Effector memory CD8-positive, alpha-beta T cell (primary cell): ENCODE results near the gene ITGB2.

Experiments
- ATAC-seq: fragments of 150-1000 bp; cut with Tn5 transposase; replicated peaks from 2 replicates; pipeline ENCODE4 v1.10.0; 2021; ENCODE audit warnings: mild to moderate bottlenecking, moderate library complexity
- DNase-seq, 3 experiments: peaks; one replicate each; pipeline ENCODE4 v3.0.0; 2021
- H3K27ac Mint-ChIP-seq, 2 donors: one replicate each; pipeline ENCODE4 v1.8.0; 2022; ENCODE audit warnings: mild to moderate bottlenecking in 2 of 2, mixed read lengths in 2 of 2, moderate library complexity in 2 of 2
- H3K27me3 Mint-ChIP-seq, 2 donors: one replicate each; pipeline ENCODE4 v1.8.0; 2022; ENCODE audit warnings: mixed read lengths in 2 of 2
- H3K36me3 Mint-ChIP-seq: one replicate; pipeline ENCODE4 v1.8.0; 2022; ENCODE audit warnings: mild to moderate bottlenecking, moderate library complexity, mixed read lengths; ENCODE audit not compliant: insufficient read depth
- H3K4me1 Mint-ChIP-seq, 2 donors: one replicate each; pipeline ENCODE4 v1.8.0; 2022; ENCODE audit warnings: low read depth in 2 of 2, mixed read lengths in 2 of 2
- H3K4me3 Mint-ChIP-seq, 2 donors: one replicate each; pipeline ENCODE4 v1.8.0; 2022; ENCODE audit warnings: mild to moderate bottlenecking in 2 of 2, mixed read lengths in 2 of 2, moderate library complexity in 2 of 2
- H3K9me3 Mint-ChIP-seq, 2 donors: one replicate each; pipeline ENCODE4 v1.8.0; 2022; ENCODE audit warnings: mixed read lengths in 2 of 2

The ITGB2 gene

DNA sequence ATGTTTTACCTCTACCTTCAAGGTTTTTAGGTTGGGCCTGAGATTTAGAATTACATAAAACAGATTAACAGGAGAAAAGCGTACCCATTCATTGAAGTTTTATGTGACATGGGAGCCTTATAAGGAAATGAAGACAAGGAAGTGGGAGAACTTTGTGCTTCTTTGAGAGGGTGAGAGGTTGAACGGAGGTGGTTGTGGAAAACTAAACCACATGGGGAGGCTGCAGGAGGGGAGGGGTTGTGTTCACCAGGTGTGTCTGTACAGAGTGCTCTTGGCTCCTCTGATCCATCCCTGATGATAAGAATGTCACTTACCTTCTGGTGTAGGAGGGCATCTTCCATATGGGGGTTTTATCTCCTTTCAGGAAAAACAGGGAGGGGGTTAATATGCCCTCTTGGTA, 21.9 kb upstream of the ITGB2 start:
- H3K4me1 Mint-ChIP-seq = peaks cover 42 to 44% of the 10 kb centered on the region in 2 donors
- no peak for DNase-seq
- ATAC-seq = no peak
- no peaks in the 10 kb centered on the region for H3K27me3 Mint-ChIP-seq
- no peaks in the 10 kb centered on the region for H3K9me3 Mint-ChIP-seq
- H3K36me3 Mint-ChIP-seq = peaks cover 10% of the 10 kb centered on the region
- H3K27ac Mint-ChIP-seq = peak overlapping the region in 1 of 2 donors; percentile 60
- H3K4me3 Mint-ChIP-seq = peak overlapping the region; percentile 36 to 49

- ATAC-seq = no peak
- peak overlapping the region in 1 of 2 donors; percentile 80 for H3K27ac Mint-ChIP-seq
- H3K9me3 Mint-ChIP-seq = no peaks in the 10 kb centered on the region
- H3K27me3 Mint-ChIP-seq = no peaks in the 10 kb centered on the region
- H3K36me3 Mint-ChIP-seq = peaks cover 10% of the 10 kb centered on the region
- DNase-seq = no peak
- H3K4me1 Mint-ChIP-seq = peaks cover 40 to 44% of the 10 kb centered on the region in 2 donors
- H3K4me3 Mint-ChIP-seq = peak overlapping the region; percentile 78 to 89
Measured at GRCh38 chr21:44941567-44941966, 20.9 kb upstream of the ITGB2 start.

GRCh38 chr21:44940116-44940631, 19.5 kb upstream of the ITGB2 start:
- Mint-ChIP-seq H3K4me1 (peaks cover 37 to 40% of the 10 kb centered on the region in 2 donors), H3K4me3 (peak overlapping the region; percentile 78 to 89), H3K9me3 (no peaks in the 10 kb centered on the region), H3K36me3 (peaks cover 3% of the 10 kb centered on the region), H3K27ac (peak overlapping the region; percentile 44 to 80), H3K27me3 (no peaks in the 10 kb centered on the region)
- DNase-seq = peak in 1 of 3 experiments; percentile 29
- peak; percentile 61 for ATAC-seq

GRCh38 chr21:44939532-44940115, 18.9 kb upstream of the ITGB2 start, which contains the start of gene SLX9:
TSS of gene SLX9 (plus strand) at chr21:44940029. CDS start at chr21:44940058, 29 bp downstream.
- H3K4me3 Mint-ChIP-seq = peak within 1 kb of the TSS; percentile 78 to 89
- no peaks in the 10 kb centered on the region for H3K9me3 Mint-ChIP-seq
- peaks cover 33 to 37% of the 10 kb centered on the region in 2 donors for H3K4me1 Mint-ChIP-seq
- peak within 1 kb of the TSS; percentile 44 to 80 for H3K27ac Mint-ChIP-seq
- ATAC-seq (peak; percentile 92), DNase-seq (peak; percentile 55 to 76 (median 64))
- peaks cover 1% of the 10 kb centered on the region for H3K36me3 Mint-ChIP-seq
- no peaks in the 10 kb centered on the region for H3K27me3 Mint-ChIP-seq

DNA sequence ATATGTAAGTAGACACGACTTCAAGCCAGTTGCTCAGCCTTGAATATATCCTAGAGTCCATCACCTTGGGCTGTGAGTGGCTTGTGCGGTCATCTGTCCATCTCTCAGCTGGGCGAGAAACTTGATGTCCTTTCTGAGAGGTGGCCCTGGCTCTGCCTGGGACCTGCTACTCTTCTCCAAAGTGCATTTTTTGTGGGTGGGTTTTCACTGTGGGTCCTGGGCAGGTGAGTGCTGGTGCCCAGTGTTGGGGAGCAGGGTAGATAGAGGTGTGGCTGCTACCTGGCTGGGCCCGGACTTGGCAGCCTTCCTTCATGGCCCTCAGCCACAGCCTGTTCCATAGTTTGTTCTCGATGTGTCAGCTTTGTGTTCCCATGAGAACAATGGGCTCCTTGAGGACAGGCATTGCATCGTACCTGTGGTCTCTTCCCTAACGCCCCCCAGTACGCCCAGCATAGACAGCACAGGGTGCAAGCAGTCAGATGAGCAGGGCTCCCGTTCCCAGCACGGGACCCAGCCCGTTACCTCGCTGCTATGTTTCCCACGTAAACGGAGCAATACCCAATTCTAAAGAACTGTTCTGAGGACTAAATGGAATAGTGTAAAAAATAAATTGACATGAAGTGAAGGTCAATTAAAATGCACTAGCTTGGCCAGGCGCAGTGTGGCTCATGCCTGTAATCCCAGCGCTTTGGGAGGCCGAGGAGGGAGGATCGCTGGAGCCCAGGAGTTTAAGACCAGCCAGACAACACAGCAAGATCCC, 18.3 kb upstream of the ITGB2 start:
- H3K4me1 Mint-ChIP-seq = peaks cover 32 to 34% of the 10 kb centered on the region in 2 donors
- H3K27ac Mint-ChIP-seq = peak overlapping the region; percentile 44 to 65
- H3K27me3 Mint-ChIP-seq = no peaks in the 10 kb centered on the region
- H3K9me3 Mint-ChIP-seq = no peaks in the 10 kb centered on the region
- ATAC-seq (no peak), DNase-seq (no peak)
- H3K36me3 Mint-ChIP-seq = no peaks in the 10 kb centered on the region
- peak overlapping the region; percentile 78 to 89 for H3K4me3 Mint-ChIP-seq

DNA sequence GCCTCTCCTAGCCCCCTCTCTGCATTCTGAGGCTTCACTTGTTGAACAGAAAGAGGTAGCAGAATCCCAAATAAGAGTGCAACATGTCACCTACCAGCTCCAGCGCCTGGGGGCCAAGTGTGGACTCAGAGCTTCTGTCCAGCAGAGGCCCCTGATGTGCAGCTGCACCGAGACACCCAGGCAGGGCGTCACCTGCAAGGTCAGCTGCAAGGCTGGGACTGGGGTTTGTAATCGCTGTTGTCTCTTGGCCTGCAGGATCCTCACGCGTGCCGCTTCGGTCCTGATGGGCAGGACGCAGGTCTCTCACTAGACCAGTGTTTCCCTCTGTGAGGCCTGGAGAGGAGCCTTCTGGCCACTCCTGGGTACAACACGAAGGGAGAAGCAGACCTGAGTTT, 14.8 kb upstream of the ITGB2 start:
- H3K4me1 Mint-ChIP-seq = peaks cover 16 to 19% of the 10 kb centered on the region in 2 donors
- no peaks in the 10 kb centered on the region for H3K36me3 Mint-ChIP-seq
- ATAC-seq (no peak), DNase-seq (no peak)
- H3K9me3 Mint-ChIP-seq = no peaks in the 10 kb centered on the region
- H3K27me3 Mint-ChIP-seq = no peaks in the 10 kb centered on the region
- no peak overlapping the region for H3K4me3 Mint-ChIP-seq
- H3K27ac Mint-ChIP-seq = no peak overlapping the region

DNA sequence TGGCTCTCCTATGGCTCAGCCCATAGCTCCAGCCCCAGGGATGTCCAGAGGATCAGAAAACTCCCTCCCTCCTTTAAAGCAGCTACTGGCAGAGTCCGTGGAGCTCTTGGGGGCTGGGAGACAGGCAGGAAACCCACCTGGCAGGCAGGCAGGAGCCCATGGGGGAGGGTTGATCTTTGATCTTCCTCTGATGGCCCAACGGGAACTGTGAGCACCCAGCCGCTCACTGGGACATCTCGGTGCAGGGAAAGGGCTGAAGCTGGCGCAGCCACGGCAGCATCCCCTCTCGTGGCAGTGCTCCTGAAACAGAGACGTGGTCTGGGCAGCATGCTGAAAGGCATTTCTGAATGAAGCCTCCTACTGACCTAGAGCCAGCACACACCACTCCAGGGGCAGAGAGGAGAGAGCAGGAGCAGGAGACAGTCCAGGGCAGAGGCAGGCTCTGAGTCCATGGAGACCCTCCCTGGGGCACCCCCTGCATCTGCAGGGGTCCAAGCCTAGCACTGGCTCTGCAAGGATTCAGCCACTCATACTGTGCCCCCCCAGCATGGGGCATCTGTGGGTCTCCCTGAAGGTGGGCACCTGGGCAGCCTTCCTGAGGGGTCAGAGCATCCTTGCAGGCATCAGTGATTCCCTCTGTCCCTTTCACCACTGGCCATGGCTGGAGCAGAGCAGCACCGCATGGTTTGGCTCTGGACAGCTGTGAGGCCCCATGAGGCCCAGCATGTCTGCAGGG, 14.3 kb upstream of the ITGB2 start:
- Mint-ChIP-seq H3K9me3 (no peaks in the 10 kb centered on the region), H3K27ac (no peak overlapping the region), H3K4me3 (no peak overlapping the region), H3K36me3 (no peaks in the 10 kb centered on the region), H3K4me1 (peaks cover 19 to 21% of the 10 kb centered on the region in 2 donors), H3K27me3 (no peaks in the 10 kb centered on the region)
- DNase-seq (no peak), ATAC-seq (no peak)

- Mint-ChIP-seq H3K36me3 (peaks cover 6% of the 10 kb centered on the region), H3K27ac (no peak overlapping the region), H3K4me1 (peaks cover 25 to 28% of the 10 kb centered on the region in 2 donors), H3K4me3 (no peak overlapping the region), H3K9me3 (no peaks in the 10 kb centered on the region), H3K27me3 (no peaks in the 10 kb centered on the region)
- no peak for ATAC-seq
- no peak for DNase-seq
Measured at GRCh38 chr21:44934276-44934675, 13.6 kb upstream of the ITGB2 start.

DNA sequence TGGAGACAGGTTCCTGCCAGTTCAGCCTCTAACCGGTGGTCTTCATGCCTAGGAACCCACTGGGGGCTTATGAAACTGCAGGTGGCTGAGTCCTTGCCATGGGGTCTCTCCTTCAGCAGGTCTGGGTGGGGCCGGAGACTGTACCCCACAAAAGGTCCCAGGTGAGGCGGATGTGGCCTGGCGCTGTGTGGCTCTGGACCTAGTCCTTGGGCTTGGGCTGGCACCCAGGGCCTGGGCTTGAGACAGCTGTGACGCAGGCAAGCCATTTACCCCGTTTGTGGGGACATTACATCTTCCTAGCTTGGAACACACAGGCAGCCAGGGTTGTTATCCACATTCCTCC, 13.2 kb upstream of the ITGB2 start:
- no peak overlapping the region for H3K4me3 Mint-ChIP-seq

DNA sequence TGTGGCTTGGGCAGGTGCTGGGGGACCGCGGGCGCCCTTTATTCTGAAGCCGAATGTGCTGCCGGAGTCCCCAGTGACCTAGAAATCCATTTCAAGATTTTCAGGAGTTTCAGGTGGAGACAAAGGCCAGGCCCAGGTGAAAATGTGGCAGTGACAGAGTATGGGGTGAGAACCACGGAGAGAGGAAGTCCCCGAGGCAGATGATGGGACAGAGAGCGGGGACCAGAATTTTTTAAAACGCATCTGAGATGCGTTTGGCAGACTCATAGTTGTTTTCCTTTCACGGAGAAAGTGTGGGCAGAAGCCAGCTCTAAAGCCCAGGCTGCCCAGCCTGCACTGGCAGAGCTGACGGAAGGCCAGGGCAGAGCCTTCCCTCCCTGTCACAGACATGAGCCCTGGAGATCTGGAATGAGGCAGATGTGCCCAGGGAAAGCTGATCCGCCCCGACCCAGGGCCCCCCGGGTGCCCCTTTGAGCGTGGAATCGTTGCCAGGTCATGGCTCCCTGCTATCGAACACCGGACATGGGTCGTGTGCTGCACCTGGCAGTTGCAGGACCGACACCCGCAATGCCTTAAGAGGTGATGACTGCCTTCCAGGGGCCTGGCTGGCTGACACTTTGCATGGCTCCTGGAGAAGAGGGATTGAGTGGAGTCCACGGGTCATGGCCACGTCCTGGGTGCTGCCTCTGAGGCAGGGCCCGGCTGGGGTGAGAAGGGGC, 12.7 kb upstream of the ITGB2 start:
- peaks cover 6% of the 10 kb centered on the region for H3K36me3 Mint-ChIP-seq
- no peaks in the 10 kb centered on the region for H3K9me3 Mint-ChIP-seq
- peaks cover 28 to 31% of the 10 kb centered on the region in 2 donors for H3K4me1 Mint-ChIP-seq
- ATAC-seq (no peak), DNase-seq (no peak)
- peak overlapping the region; percentile 48 to 49 for H3K4me3 Mint-ChIP-seq
- H3K27ac Mint-ChIP-seq = peak overlapping the region in 1 of 2 donors; percentile 25
- H3K27me3 Mint-ChIP-seq = no peaks in the 10 kb centered on the region

More for the DNA sequence above, 13.2 kb upstream of the ITGB2 start:
- DNase-seq (no peak), ATAC-seq (no peak)
- Mint-ChIP-seq H3K36me3 (peaks cover 6% of the 10 kb centered on the region), H3K27me3 (no peaks in the 10 kb centered on the region), H3K4me1 (peaks cover 26 to 28% of the 10 kb centered on the region in 2 donors), H3K9me3 (no peaks in the 10 kb centered on the region), H3K27ac (no peak overlapping the region)

DNA sequence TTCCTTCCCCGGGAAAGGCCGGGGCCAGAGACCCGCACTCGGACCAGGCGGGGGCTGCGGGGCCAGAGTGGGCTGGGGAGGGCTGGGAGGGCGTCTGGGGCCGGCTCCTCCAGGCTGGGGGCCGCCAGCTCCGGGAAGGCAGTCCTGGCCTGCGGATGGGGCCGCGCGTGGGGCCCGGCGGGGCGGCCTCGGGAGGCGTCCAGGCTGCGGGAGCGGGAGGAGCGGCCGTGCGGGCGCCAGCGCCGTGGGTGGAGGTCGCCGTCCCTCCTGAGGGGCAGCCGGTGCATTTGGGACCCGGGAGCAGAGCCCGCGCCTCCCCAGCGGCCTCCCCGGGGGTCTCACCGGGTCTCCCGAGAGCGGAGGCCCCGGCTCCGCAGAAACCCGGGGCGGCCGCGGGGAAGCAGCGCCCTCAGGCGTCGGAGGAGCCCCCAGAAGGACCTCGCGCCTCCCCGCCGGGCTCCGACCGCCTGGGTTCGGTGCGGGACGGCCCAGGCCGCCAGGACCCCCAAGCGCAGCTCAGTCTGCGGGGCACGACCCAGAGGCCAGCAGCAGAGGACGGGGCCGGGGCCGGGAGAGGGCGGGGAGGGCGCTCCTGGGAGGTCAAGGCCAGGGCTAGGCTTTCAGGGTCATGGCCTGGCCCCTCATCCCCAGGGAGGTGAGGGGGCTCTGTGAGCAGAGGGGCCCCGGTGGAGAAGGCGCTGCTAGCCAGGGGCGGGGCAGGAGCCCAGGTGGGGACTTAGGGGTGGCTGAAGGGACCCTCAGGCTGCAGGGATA, 11.9 kb upstream of the ITGB2 start:
- Mint-ChIP-seq H3K27me3 (no peaks in the 10 kb centered on the region), H3K4me1 (peaks cover 32 to 34% of the 10 kb centered on the region in 2 donors), H3K4me3 (peak overlapping the region; percentile 87 to 90), H3K27ac (peak overlapping the region in 1 of 2 donors; percentile 25), H3K9me3 (no peaks in the 10 kb centered on the region), H3K36me3 (peaks cover 8% of the 10 kb centered on the region)
- peak; percentile 61 for ATAC-seq
- peak; percentile 54 to 73 (median 65) for DNase-seq
